BE2C (cell line): ENCODE data around the gene FAM124B. TPM values are rescaled to one million over a fixed set of nuclear protein-coding genes. Genes with fewer than 3 reads are reported as not detected.

Experiments
- DNase-seq: peaks from one replicate; pipeline ENCODE4 v3.0.0-alpha.2; 2020
- H3K27me3 ChIP-seq: fragments of 250-450 bp; sonication (Bioruptor Pico); 2 replicates; pipeline ENCODE4 v1.5.1; 2020; ENCODE audit warnings: mild to moderate bottlenecking
- H3K36me3 ChIP-seq: fragments of 250-450 bp; sonication (Bioruptor Pico); 2 replicates; pipeline ENCODE4 v1.5.1; 2020; ENCODE audit warnings: mild to moderate bottlenecking
- H3K4me1 ChIP-seq: fragments of 250-450 bp; sonication (Bioruptor Pico); 2 replicates; pipeline ENCODE4 v1.5.1; 2020
- H3K4me3 ChIP-seq: 2 replicates; pipeline ENCODE4 v1.5.1; 2011; ENCODE audit warnings: low read depth, low read length
- H3K9me3 ChIP-seq: fragments of 250-450 bp; sonication (Bioruptor Pico); 2 replicates; pipeline ENCODE4 v1.5.1; 2020
- polyA plus RNA-seq: library from polyadenylated mRNA; unstranded; fragments of >200 nt; gene quantifications from one replicate; pipeline ENCODE4 v1.2.1, GENCODE V29; 2012; ENCODE audit warnings: low read depth, missing spikeins; ENCODE audit not compliant: insufficient read length, insufficient read depth
- TF ChIP-seq, protein P1 (sequence below): IDR thresholded peaks from 2 replicates; pipeline ENCODE4 v1.5.1; 2012; ENCODE audit warnings: mild to moderate bottlenecking, low read depth, low read length

The FAM124B gene, protein sequence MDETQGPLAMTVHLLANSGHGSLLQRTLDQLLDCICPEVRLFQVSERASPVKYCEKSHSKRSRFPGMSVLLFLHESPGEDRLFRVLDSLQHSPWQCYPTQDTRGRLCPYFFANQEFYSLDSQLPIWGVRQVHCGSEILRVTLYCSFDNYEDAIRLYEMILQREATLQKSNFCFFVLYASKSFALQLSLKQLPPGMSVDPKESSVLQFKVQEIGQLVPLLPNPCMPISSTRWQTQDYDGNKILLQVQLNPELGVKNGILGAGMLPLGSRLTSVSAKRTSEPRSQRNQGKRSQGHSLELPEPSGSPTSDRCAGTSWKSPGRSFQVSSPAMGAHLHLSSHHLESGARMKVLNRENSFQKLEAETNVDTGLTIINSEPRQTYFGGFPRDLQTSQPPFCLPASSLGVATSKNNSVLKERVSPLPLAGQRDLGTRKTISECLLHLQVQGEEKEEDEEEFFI
- 1.2 TPM for polyA plus RNA-seq

DNA sequence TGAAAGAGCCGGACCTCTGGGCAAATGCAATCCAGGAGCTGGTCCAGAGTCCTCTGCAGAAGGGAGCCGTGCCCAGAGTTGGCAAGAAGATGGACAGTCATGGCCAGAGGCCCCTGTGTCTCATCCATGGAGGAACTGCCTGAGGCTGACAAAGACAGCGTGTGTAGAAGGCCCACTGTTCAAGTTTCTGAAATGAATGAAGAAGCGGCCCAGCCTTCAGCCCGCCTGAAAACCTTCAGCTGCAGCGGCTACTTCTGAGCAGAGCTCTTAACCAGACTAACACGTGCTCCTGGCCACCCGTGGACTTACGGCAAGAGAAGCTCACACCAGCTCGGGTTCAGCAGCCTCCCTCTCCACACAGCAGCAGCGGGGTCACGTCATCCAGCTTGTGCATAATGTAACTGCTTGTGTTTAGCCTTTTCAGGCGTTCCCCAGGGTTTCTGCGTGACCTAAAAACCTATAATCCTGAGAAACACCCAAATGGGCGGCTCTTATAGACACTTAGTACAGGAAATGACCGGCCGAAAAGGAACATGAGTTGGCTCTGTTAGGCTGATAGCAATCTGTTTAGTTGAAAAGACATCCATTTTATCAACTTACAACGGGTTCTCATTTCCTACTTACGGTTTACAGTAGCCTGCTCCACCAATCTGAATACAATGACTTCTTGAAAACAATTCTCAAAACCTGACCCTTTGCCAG, at the start of gene FAM124B:
FAM124B (minus strand) TSS at position 467 of the 702 bp plus-strand sequence; CDS start at position 128, 339 bp downstream.
- Histone ChIP-seq H3K27me3 (no peaks in the 10 kb centered on the region), H3K4me3 (0 out of 2 replicates have a peak within 1 kb of the TSS, but pooled peaks have one; percentile 14), H3K9me3 (no peaks in the 10 kb centered on the region), H3K4me1 (peaks cover 7% of the 10 kb centered on the region; the same call in 1 of the 2 replicates), H3K36me3 (no peaks in the 10 kb centered on the region)
- TF ChIP-seq, protein P1, sequence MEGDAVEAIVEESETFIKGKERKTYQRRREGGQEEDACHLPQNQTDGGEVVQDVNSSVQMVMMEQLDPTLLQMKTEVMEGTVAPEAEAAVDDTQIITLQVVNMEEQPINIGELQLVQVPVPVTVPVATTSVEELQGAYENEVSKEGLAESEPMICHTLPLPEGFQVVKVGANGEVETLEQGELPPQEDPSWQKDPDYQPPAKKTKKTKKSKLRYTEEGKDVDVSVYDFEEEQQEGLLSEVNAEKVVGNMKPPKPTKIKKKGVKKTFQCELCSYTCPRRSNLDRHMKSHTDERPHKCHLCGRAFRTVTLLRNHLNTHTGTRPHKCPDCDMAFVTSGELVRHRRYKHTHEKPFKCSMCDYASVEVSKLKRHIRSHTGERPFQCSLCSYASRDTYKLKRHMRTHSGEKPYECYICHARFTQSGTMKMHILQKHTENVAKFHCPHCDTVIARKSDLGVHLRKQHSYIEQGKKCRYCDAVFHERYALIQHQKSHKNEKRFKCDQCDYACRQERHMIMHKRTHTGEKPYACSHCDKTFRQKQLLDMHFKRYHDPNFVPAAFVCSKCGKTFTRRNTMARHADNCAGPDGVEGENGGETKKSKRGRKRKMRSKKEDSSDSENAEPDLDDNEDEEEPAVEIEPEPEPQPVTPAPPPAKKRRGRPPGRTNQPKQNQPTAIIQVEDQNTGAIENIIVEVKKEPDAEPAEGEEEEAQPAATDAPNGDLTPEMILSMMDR: no peak
- DNase-seq: peak; percentile 42

- no peaks in the 10 kb centered on the region for H3K4me1 ChIP-seq
- no peak overlapping the region for H3K4me3 ChIP-seq
- TF ChIP-seq, protein P1: peak; percentile 84
- no peaks in the 10 kb centered on the region for H3K36me3 ChIP-seq
- H3K27me3 ChIP-seq: no peaks in the 10 kb centered on the region; the same call in 1 of the 2 replicates
- H3K9me3 ChIP-seq: no peaks in the 10 kb centered on the region
- no peak for DNase-seq
These were observed 47.6 kb upstream of the FAM124B start for GRCh38 chr2:224449212-224450147.

DNA sequence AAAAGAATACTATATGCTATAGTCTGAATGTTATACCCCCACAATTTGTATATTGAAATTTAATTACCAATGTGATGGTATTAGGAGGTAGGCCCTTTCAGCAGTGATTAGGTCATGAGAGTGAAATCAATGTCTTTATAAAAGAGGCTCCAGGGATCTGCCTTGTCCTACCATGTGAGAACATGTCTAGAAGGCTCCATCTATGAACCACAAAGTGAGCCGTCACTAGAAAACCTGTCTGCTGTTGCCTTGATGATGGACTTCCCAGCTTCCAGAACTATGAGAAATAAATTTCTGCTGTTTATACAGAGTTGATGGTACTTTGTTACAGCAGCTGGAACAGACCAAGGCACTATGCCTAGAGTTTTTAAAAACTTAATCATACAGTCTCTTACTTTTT, 46.3 kb upstream of the FAM124B start:
- no peaks in the 10 kb centered on the region for H3K36me3 ChIP-seq
- TF ChIP-seq, protein P1: no peak
- no peaks in the 10 kb centered on the region for H3K9me3 ChIP-seq
- no peak overlapping the region for H3K4me3 ChIP-seq
- H3K27me3 ChIP-seq: no peaks in the 10 kb centered on the region; the same call in 1 of the 2 replicates
- no peaks in the 10 kb centered on the region for H3K4me1 ChIP-seq
- no peak for DNase-seq

DNA sequence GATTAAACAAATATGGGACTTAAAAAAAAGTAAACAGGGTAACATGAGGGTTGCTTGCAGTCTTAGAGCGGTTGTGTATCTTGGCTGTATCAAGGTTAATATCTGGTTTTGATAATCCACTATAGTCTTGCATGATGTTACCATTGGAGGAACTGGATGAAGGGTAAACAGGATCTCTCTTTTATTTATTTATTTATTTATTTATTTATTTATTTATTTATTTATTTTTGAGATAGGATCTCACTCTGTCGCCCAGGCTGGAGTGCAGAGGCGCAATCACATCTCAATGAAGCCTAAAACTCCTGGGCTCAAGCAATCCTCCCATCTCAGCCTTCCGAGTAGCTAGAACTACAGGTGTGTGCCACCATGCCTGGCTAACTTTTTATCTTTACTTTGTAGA, 42.9 kb upstream of the FAM124B start:
- H3K27me3 ChIP-seq: peaks cover 7% of the 10 kb centered on the region; the same call in 1 of the 2 replicates

GRCh38 chr2:224444021-224444420, 42.1 kb upstream of the FAM124B start:
- Histone ChIP-seq H3K36me3 (no peaks in the 10 kb centered on the region), H3K27me3 (peaks cover 7% of the 10 kb centered on the region; the same call in 1 of the 2 replicates), H3K4me3 (no peak overlapping the region), H3K4me1 (no peaks in the 10 kb centered on the region), H3K9me3 (no peaks in the 10 kb centered on the region)
- no peak for DNase-seq
- TF ChIP-seq, protein P1: no peak

More for the DNA sequence above, 42.9 kb upstream of the FAM124B start:
- Histone ChIP-seq H3K36me3 (no peaks in the 10 kb centered on the region), H3K4me1 (no peaks in the 10 kb centered on the region), H3K4me3 (no peak overlapping the region), H3K9me3 (no peaks in the 10 kb centered on the region)
- TF ChIP-seq, protein P1: no peak
- no peak for DNase-seq
